Measurements from ENCODE around the gene RAB36.

Gene RAB36

GRCh38 chr22:23137905-23138561, 7.2 kb upstream of the RAB36 start:
- H3K27me3 Mint-ChIP-seq: no peaks in the 10 kb centered on the region
- peaks cover 51% of the 10 kb centered on the region for H3K4me1 Mint-ChIP-seq
- DNase-seq (ENCODE audit: low spot score in 2 of 2) (peak; percentile 43 to 79), ATAC-seq (replicated peaks; ENCODE audit: extremely low read depth, poor library complexity, severe bottlenecking) (peak; percentile 72)
- peaks cover 17% of the 10 kb centered on the region for H3K36me3 Mint-ChIP-seq (ENCODE audit: insufficient read depth)
- H3K27ac Mint-ChIP-seq (ENCODE audit: low read depth): peak overlapping the region; percentile 98
- H3K4me3 Mint-ChIP-seq: peak overlapping the region; percentile 78
- H3K9me3 Mint-ChIP-seq: no peaks in the 10 kb centered on the region

- no peaks in the 10 kb centered on the region for H3K9me3 Mint-ChIP-seq
- DNase-seq (ENCODE audit: low spot score in 2 of 2) (no peak), ATAC-seq (replicated peaks; ENCODE audit: extremely low read depth, poor library complexity, severe bottlenecking) (no peak)
- peaks cover 17% of the 10 kb centered on the region for H3K36me3 Mint-ChIP-seq (ENCODE audit: insufficient read depth)
- peak overlapping the region; percentile 78 for H3K4me3 Mint-ChIP-seq
- H3K4me1 Mint-ChIP-seq: peaks cover 58% of the 10 kb centered on the region
- H3K27ac Mint-ChIP-seq (ENCODE audit: low read depth): peak overlapping the region; percentile 98
- no peaks in the 10 kb centered on the region for H3K27me3 Mint-ChIP-seq
These were observed 6.5 kb upstream of the RAB36 start for GRCh38 chr22:23138584-23139435.

- peaks cover 69% of the 10 kb centered on the region for H3K4me1 Mint-ChIP-seq
- no peak for DNase-seq (ENCODE audit: low spot score in 2 of 2)
These were observed 4.9 kb upstream of the RAB36 start for GRCh38 chr22:23140385-23140784.

GRCh38 chr22:23142546-23143105, 2.7 kb upstream of the RAB36 start:
- H3K9me3 Mint-ChIP-seq: no peaks in the 10 kb centered on the region
- H3K4me1 Mint-ChIP-seq: peaks cover 68% of the 10 kb centered on the region
- peaks cover 26% of the 10 kb centered on the region for H3K36me3 Mint-ChIP-seq (ENCODE audit: insufficient read depth)
- peak overlapping the region; percentile 97 for H3K27ac Mint-ChIP-seq (ENCODE audit: low read depth)
- peak overlapping the region; percentile 71 for H3K4me3 Mint-ChIP-seq
- DNase-seq (ENCODE audit: low spot score in 2 of 2): no peak
- no peak for ATAC-seq (replicated peaks; ENCODE audit: extremely low read depth, poor library complexity, severe bottlenecking)
- H3K27me3 Mint-ChIP-seq: no peaks in the 10 kb centered on the region

More at GRCh38 chr22:23140385-23140784, 4.9 kb upstream of the RAB36 start:
- H3K9me3 Mint-ChIP-seq: no peaks in the 10 kb centered on the region
- H3K36me3 Mint-ChIP-seq (ENCODE audit: insufficient read depth): peaks cover 22% of the 10 kb centered on the region
- H3K27ac Mint-ChIP-seq (ENCODE audit: low read depth): peak overlapping the region; percentile 97
- no peak for ATAC-seq (replicated peaks; ENCODE audit: extremely low read depth, poor library complexity, severe bottlenecking)
- H3K27me3 Mint-ChIP-seq: no peaks in the 10 kb centered on the region
- H3K4me3 Mint-ChIP-seq: no peak overlapping the region

- H3K36me3 Mint-ChIP-seq (ENCODE audit: insufficient read depth): peaks cover 25% of the 10 kb centered on the region
- DNase-seq (ENCODE audit: low spot score in 2 of 2): no peak
- no peaks in the 10 kb centered on the region for H3K27me3 Mint-ChIP-seq
- no peaks in the 10 kb centered on the region for H3K9me3 Mint-ChIP-seq
- H3K4me3 Mint-ChIP-seq: peak overlapping the region; percentile 71
- H3K27ac Mint-ChIP-seq (ENCODE audit: low read depth): peak overlapping the region; percentile 97
- ATAC-seq (replicated peaks; ENCODE audit: extremely low read depth, poor library complexity, severe bottlenecking): no peak
- H3K4me1 Mint-ChIP-seq: peaks cover 65% of the 10 kb centered on the region
These were observed 2.2 kb upstream of the RAB36 start for GRCh38 chr22:23143119-23143518.

GRCh38 chr22:23144432-23144831, 845 bp upstream of the RAB36 start:
- ATAC-seq (replicated peaks; ENCODE audit: extremely low read depth, poor library complexity, severe bottlenecking) (no peak), DNase-seq (ENCODE audit: low spot score in 2 of 2) (no peak)
- Mint-ChIP-seq H3K36me3 (ENCODE audit: insufficient read depth) (peaks cover 22% of the 10 kb centered on the region), H3K27me3 (no peaks in the 10 kb centered on the region), H3K4me1 (peaks cover 55% of the 10 kb centered on the region), H3K27ac (ENCODE audit: low read depth) (peak overlapping the region; percentile 94), H3K4me3 (peak overlapping the region; percentile 64), H3K9me3 (no peaks in the 10 kb centered on the region)

- ATAC-seq (replicated peaks; ENCODE audit: extremely low read depth, poor library complexity, severe bottlenecking) (no peak), DNase-seq (ENCODE audit: low spot score in 2 of 2) (no peak)
- Mint-ChIP-seq H3K27ac (ENCODE audit: low read depth) (peak overlapping the region; percentile 94), H3K9me3 (no peaks in the 10 kb centered on the region), H3K4me1 (peaks cover 45% of the 10 kb centered on the region), H3K36me3 (ENCODE audit: insufficient read depth) (peaks cover 22% of the 10 kb centered on the region), H3K27me3 (no peaks in the 10 kb centered on the region), H3K4me3 (peak overlapping the region; percentile 64)
These were observed 697 bp downstream of the RAB36 start for GRCh38 chr22:23145878-23146470.

- no peaks in the 10 kb centered on the region for H3K9me3 Mint-ChIP-seq
- ATAC-seq (replicated peaks; ENCODE audit: extremely low read depth, poor library complexity, severe bottlenecking) (no peak), DNase-seq (ENCODE audit: low spot score in 2 of 2) (no peak)
- peak overlapping the region; percentile 94 for H3K27ac Mint-ChIP-seq (ENCODE audit: low read depth)
- H3K4me3 Mint-ChIP-seq: peak overlapping the region; percentile 13
- H3K36me3 Mint-ChIP-seq (ENCODE audit: insufficient read depth): peaks cover 19% of the 10 kb centered on the region
- H3K4me1 Mint-ChIP-seq: peaks cover 41% of the 10 kb centered on the region
- H3K27me3 Mint-ChIP-seq: no peaks in the 10 kb centered on the region
These were observed 1.4 kb downstream of the RAB36 start for GRCh38 chr22:23146478-23147205.

GRCh38 chr22:23147617-23148387, 2.5 kb downstream of the RAB36 start:
- Mint-ChIP-seq H3K4me3 (no peak overlapping the region), H3K27me3 (no peaks in the 10 kb centered on the region), H3K27ac (ENCODE audit: low read depth) (no peak overlapping the region), H3K9me3 (no peaks in the 10 kb centered on the region), H3K36me3 (ENCODE audit: insufficient read depth) (peaks cover 10% of the 10 kb centered on the region), H3K4me1 (peaks cover 32% of the 10 kb centered on the region)
- no peak for DNase-seq (ENCODE audit: low spot score in 2 of 2)
- ATAC-seq (replicated peaks; ENCODE audit: extremely low read depth, poor library complexity, severe bottlenecking): no peak

GRCh38 chr22:23149743-23150238, 4.5 kb downstream of the RAB36 start:
- ATAC-seq (replicated peaks; ENCODE audit: extremely low read depth, poor library complexity, severe bottlenecking) (no peak), DNase-seq (ENCODE audit: low spot score in 2 of 2) (no peak)
- Mint-ChIP-seq H3K4me1 (peaks cover 35% of the 10 kb centered on the region), H3K27ac (ENCODE audit: low read depth) (no peak overlapping the region), H3K27me3 (no peaks in the 10 kb centered on the region), H3K36me3 (ENCODE audit: insufficient read depth) (peaks cover 9% of the 10 kb centered on the region), H3K4me3 (no peak overlapping the region), H3K9me3 (no peaks in the 10 kb centered on the region)

GRCh38 chr22:23150762-23151161, 5.5 kb downstream of the RAB36 start:
- ATAC-seq (replicated peaks; ENCODE audit: extremely low read depth, poor library complexity, severe bottlenecking) (no peak), DNase-seq (ENCODE audit: low spot score in 2 of 2) (no peak)
- Mint-ChIP-seq H3K36me3 (ENCODE audit: insufficient read depth) (peaks cover 4% of the 10 kb centered on the region), H3K27me3 (no peaks in the 10 kb centered on the region), H3K4me3 (no peak overlapping the region), H3K9me3 (no peaks in the 10 kb centered on the region), H3K4me1 (peaks cover 33% of the 10 kb centered on the region), H3K27ac (ENCODE audit: low read depth) (no peak overlapping the region)
